ENCODE data around the gene GAS2.

Gene GAS2

GRCh38 chr11:22792497-22792896 lies 126.1 kb downstream of the GAS2 start:
- DNase-seq: no peak

DNA sequence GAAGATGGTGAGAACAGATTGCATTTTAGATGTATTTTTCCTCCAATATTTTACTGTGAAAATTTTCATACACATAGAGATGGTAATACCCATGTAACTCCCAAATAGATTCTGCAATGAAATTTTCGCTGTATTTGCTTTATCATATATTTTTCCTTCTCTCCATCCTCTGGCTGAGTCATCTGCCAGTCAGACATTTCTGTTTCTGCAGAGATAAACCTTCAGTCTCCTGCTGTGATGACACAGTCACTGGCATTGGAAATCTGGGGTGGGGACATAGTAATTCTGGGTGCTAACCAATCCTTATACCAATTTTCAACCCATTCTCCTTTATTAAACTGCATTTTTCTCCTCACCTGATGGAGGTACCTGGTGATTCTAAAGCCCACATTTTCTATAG lies 129.5 kb downstream of the GAS2 start:
- DNase-seq: no peak

DNA sequence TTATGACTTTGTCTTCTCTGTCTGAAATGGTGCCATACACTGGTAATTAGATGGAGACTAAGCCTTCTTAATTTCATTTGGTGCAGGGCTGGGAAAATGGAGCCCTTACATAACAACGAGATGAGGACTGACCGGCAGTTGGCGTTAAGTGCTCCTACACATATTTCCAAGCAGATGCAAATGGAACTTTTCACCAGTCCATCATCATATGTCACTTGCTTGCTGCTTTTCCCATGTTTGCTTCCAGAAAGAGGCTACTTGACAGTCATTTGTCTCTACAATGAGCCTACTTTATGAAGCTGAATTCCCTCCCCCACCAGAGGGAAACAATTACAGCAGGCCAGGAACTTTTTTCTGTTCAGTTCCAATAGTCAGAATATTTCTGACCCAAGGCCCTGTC lies 130.6 kb downstream of the GAS2 start:
- no peak for DNase-seq

- DNase-seq: no peak
These were observed 132.5 kb downstream of the GAS2 start for GRCh38 chr11:22798901-22799300.

GRCh38 chr11:22800482-22800881 lies 134.1 kb downstream of the GAS2 start:
- no peak for DNase-seq

DNA sequence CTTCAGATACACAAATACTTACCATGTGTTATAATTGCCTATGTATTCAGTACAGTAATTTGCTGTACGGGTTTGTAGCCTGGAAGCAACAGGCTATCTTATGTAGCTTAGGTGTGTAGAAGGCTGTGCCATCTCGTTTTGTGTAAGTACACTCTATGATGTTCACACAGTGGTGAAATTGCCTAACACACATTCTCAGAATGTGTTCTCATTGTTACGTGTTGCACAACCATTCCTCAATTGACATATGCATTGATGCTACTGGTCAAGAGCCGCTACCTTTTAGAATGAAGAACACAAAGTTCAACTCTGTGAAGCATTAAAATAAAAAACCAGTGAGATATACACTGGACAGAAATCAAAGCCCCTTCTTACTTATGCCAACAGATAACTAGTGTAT lies 136.4 kb downstream of the GAS2 start:
- DNase-seq: no peak

DNA sequence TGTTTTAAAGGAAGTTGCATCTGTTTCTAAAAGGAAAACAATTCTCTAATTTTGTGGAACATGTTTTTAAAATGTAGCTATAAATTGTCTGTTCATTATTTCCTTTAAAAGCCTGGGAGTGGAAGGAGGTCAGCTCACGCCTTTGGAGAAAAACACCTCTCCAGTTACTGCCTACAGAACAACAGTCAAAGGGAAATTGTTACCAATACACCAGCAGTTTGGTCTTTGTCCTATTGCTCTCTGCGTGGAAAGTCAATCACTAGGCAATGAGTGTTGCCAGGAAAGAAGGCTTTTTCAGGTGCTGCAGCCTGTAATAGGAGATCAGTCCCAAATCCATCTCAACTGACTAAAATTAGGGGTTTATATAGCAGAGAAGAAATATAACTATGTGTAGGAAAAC lies 141.0 kb downstream of the GAS2 start:
- DNase-seq: no peak

DNA sequence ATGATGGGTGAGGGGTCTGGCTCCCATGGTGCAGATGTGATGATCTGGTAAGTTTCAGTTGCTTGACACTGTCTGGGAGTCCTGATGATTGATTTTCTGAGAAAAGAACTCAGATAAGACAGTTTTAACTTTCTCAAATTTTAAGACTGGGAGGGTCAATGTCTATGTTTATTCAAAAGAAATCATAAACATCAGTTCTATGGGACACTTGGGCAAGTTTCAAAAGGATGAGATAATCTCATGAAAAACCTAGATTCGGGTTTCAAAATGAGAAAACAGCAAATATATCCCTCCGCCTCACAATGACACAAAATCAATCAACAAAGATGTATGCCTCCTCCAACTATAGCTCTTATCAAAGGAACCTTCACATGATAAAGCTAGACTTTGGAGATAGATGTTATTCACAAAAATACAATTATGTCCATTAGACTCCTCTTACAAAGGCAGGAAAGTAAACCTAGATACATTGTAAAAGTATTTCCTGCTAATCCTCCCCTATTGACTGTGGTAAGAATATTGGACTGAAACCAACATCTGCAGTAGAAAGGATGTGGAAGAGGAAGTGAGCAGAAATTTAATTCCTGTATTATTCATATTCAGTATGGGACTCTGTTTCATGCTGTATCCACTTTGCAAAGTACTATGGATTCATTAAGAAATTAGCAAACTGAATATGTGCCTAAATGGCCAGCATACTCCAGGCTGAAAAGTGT lies 141.6 kb downstream of the GAS2 start:
- no peak for DNase-seq

- no peak for DNase-seq
These were observed 142.3 kb downstream of the GAS2 start for GRCh38 chr11:22808571-22809197.

- no peak for DNase-seq
These were observed 143.5 kb downstream of the GAS2 start for GRCh38 chr11:22809893-22810292.

DNA sequence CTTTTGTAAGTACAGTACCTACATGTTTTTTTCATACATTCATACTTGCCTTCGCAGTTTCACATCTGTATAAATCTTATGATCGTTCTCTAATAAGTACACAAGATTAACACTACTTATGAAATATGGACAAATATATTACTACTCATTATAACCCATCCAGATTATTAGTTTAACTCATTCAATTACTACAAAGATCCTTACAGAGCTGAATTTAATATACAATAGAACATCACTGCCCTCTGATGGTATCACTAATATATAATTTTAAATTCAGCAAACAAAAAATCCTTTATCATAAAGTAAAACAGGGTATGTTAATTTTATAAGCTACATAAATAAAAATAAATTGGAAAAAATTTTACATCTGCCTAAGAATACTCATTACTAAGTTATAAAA lies 155.8 kb downstream of the GAS2 start:
- no peak for DNase-seq

- DNase-seq: no peak
These were observed 162.0 kb downstream of the GAS2 start for GRCh38 chr11:22828373-22828772.

- DNase-seq: peak; percentile 93
These were observed 163.0 kb downstream of the GAS2 start, which contains the start of gene SVIP for GRCh38 chr11:22829231-22830081. TSS of gene SVIP (minus strand) at chr11:22829801. CDS start at chr11:22829748, 53 bp downstream.

GRCh38 chr11:22830082-22830414 lies 163.6 kb downstream of the GAS2 start:
- no peak for DNase-seq

- no peak for DNase-seq
These were observed 166.1 kb downstream of the GAS2 start for GRCh38 chr11:22832315-22833015.

DNA sequence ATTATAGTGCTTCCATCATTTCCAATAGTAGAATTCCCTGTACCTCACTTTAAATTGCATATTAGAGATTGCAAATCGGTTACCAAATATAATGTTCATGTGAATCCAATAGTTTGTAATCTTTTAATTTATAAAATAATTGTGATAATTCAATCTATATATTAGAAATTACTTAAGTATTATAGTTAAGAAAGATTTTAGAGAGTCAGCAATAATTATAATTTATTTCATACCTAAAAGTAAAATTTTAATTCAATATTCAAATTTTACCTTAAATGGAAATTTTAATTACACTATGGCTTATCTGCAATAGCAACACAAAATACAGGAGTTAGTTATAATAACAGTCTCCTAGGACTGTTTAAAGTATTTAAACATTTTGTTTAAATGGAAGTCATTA lies 180.3 kb downstream of the GAS2 start:
- DNase-seq: no peak

- DNase-seq: no peak
These were observed 185.1 kb downstream of the GAS2 start for GRCh38 chr11:22851477-22851876.

- no peak for DNase-seq
These were observed 193.3 kb downstream of the GAS2 start for GRCh38 chr11:22859756-22860155.

GRCh38 chr11:22860241-22860640 lies 193.8 kb downstream of the GAS2 start, which contains the start of gene CCDC179:
TSS of gene CCDC179 (minus strand) at chr11:22860474. CDS start at chr11:22860421, 53 bp downstream.
- no peak for DNase-seq
